COLO668 (cell line): ENCODE measurements around the gene CLDN3.
"Not testable (repeated sequence)": the region's sequence is repeated elsewhere in the genome, so short reads cannot be mapped to it uniquely, and the experiment has no call there.

Experiments used
- DNase-seq: peaks from one replicate; lab custom pipeline; 2025; ENCODE audit not compliant: unreplicated experiment; lab: John Stamatoyannopoulos, UW

The CLDN3 gene

GRCh38 chr7:73738220-73738611 lies 31.9 kb downstream of the CLDN3 start:
- peak; percentile 54 for DNase-seq

DNA sequence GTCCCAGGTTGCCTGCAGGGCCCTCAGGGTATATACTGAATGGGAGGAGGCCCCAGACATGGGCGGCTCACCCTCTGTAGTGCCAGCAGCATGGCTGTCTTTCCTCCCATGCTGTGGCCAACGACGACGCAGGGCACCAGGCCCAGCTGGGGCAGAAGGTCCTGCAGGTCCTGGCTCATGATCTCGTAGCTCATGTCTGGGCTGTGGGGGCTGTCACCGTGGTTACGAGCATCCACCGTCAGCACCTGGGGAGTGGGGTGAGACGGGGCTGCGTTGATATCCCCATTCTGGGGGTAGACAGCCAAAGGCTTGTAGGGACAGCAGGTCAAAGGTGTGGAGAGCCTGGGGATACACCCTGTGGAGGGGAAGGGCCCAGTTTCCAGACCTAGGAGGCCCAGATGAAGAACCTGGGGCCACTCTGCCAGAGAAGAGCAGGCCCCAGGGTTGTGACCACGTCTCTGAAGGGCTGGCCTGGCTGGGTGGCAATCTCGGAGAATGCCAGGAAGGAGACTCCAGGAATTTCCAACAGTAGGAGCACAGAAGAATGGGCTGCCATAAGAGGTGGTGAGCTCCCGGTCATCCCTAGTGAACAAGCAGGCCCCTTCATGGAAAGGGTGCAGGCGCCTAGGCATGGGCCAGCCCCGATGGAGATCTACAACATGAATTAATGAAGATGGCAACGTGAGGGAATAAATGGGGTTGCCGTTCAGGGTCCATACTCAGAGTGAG lies 32.4 kb downstream of the CLDN3 start:
- DNase-seq, result no peak

DNA sequence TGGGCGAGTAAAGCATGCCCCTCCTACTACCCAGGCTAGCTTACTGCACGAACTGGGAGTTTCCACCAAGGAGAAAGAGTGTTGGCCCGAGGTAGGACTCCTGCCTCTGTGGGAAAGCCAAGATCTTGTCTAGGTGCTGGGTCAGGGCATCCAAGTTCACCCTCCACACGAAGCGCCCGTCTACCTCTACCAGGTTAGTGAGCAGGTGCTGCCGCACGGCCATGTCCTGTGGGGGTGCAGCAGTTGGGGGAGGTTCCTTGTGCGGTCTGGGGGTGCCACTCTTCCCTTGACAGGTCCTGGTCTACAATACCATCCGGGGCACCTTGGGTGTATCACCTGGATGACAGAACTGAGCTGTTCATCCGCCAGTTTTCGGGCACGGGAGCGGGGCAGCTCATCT lies 33.2 kb downstream of the CLDN3 start:
- DNase-seq, result no peak

- no peak for DNase-seq
Measured at GRCh38 chr7:73735528-73735905, 34.6 kb downstream of the CLDN3 start.

- peak; percentile 84 for DNase-seq
Measured at GRCh38 chr7:73734619-73735527, 35.2 kb downstream of the CLDN3 start.

- no peak for DNase-seq
Measured at GRCh38 chr7:73732397-73732796, 37.7 kb downstream of the CLDN3 start.

- no peak for DNase-seq
Measured at GRCh38 chr7:73730485-73730884, 39.6 kb downstream of the CLDN3 start.

GRCh38 chr7:73728551-73728950 lies 41.5 kb downstream of the CLDN3 start:
- DNase-seq, result no peak

DNA sequence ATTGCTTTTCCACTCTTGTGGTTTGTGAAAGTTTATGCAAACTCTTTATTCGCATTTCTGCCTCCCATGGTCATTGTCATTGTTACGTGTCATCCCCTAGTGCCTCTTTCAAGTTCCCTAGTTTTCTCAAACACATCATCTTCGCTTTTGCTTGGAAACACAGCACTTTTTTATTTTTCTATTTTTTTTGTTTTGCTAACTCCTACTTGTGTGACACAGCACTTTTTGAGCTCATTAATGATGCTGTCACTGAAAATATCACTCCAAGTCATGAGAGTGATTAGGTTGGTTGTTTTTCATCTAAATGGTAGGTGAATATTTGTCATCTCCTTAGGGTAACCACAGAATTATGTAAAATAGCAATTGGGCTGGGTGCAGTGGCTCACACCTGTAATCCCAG lies 42.1 kb downstream of the CLDN3 start:
- no peak for DNase-seq

- DNase-seq, result no peak
Measured at GRCh38 chr7:73726083-73726466, 44.0 kb downstream of the CLDN3 start.

DNA sequence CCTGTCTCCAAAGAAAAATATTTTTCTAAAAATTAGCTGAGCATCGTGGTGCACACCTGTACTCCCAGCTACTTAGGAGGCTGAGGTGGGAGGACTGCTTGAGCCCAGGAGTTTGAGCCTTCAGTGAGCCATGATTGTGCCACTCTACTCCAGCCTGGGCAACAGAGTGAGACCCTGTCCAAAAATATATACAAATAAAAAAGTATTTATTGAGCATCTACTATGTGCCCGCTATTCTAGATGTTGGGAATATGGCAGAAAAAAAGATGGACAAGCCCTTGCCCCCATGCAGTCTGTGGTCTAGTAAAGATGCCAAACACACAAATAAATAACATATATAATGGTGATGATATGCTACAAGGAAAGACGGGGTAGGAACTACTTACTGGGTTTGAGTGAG lies 46.3 kb downstream of the CLDN3 start:
- no peak for DNase-seq

- DNase-seq, result no peak
Measured at GRCh38 chr7:73722785-73723184, 47.3 kb downstream of the CLDN3 start.

- not testable (repeated sequence) for DNase-seq
Measured at GRCh38 chr7:73722182-73722581, 47.9 kb downstream of the CLDN3 start.

DNA sequence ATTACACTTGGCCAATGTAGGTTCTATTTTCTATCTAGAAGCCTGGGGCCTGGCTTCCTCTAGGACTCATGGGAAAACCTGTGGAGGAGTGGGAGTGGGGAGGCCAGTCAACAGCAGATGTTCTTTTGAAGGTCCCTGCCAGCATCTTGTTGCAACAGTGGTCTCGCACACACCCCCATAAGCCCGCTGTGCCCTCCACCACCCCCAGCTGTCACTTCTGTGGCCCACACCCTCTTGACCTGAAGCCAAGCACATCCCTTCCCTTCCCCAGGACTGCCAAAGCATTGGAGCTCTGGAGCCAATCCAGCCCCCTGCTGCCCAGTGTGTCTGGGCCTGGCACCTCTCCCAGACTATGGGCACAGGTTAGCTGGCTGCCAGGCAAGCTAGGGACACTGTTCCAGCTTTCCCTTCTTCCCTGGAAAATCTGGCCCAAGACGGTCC lies 48.7 kb downstream of the CLDN3 start:
- no peak for DNase-seq

- not testable (repeated sequence) for DNase-seq
Measured at GRCh38 chr7:73720443-73720842, 49.6 kb downstream of the CLDN3 start.

GRCh38 chr7:73719806-73720169 lies 50.3 kb downstream of the CLDN3 start:
- DNase-seq, result no peak
